ENCODE results near the gene CCDC191.

Gene CCDC191, protein sequence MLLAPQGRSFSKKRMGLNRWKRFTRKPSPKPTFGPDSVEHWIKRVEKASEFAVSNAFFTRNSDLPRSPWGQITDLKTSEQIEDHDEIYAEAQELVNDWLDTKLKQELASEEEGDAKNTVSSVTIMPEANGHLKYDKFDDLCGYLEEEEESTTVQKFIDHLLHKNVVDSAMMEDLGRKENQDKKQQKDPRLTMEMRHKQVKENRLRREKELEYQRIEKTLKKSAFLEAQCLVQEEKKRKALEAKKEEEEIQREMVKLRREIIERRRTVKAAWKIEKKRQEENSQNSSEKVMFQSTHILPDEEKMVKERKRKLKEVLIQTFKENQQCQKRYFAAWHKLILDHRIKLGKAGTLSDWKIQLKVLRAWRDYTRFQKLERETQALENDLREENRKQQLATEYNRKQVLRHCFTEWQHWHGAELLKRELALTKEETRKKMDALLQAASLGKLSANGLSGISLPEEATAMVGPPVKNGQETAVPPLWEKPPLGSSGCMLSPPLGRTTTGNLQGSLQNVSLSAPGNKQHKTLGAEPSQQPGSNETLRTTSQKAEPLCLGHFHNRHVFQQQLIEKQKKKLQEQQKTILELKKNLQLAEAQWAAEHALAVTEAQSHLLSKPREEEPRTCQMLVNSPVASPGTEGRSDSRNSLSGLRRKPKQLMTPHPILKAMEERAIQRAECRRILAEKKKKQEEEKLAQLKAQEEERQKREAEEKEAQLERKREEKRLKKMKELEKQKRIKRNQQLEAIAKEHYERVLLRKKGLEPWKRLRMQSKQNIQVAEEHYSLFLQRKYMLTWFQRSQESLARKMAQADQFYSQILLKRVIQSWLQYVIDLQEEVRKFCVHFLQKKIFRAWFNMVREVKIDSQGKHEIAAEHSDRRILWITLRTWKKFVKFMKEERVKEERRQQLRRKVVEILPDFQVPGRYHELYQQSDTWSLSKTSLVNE
- 0.87 to 7.5 (median 3.9) reads per million in 18 experiments for total RNA-seq

DNA sequence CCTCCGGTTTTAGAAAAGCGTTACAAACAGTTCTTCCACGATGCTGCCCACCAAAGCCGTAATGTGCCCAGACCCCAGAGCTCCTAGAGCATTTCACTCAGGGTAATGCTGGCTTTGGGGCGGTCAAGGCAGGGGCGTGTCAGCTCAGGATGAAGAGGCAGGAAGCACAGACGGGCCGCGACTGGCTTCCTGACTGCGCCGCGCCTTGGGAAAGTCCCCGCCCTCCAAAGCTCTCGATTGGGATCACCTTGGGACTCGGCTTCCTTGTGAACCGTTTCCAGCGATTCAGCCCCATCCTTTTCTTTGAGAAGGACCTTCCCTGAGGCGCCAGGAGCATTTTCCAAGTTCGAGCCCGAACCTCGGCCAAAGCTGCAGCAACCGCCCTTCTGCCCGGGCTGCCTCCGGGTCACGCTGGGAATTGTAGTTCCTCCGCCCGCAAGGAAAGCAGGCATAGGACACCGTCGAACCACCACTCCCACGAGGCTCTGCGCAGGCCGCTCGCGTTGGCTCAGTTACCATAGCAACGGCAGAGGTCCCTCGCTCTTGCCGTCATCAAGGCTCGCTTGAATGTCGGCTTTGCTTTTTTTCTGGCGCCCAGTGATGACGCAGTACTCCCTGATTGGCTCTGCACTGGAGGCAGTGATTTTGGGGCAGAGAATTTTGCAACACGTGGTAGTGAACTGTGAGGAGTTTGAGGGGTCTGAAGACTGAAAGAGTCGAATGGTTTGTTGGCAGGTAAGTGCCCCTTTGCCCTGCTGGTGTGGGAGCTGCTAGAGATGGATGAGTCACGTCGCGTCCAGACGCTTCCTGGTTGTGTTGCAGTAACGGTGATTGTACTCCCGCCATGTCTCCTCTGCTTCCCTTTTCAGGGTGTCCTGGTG lies at the start of gene CCDC191, which contains the start of gene QTRT2:
TSS of gene CCDC191 (minus strand) at position 397 of the 881 bp plus-strand sequence. CDS start at position 337, 60 bp downstream.
TSS of gene QTRT2 (plus strand) at position 608 of the 881 bp plus-strand sequence. CDS start 8,521 bp downstream, outside the sequence.
- peak; percentile 99 to 100 for DNase-seq

DNA sequence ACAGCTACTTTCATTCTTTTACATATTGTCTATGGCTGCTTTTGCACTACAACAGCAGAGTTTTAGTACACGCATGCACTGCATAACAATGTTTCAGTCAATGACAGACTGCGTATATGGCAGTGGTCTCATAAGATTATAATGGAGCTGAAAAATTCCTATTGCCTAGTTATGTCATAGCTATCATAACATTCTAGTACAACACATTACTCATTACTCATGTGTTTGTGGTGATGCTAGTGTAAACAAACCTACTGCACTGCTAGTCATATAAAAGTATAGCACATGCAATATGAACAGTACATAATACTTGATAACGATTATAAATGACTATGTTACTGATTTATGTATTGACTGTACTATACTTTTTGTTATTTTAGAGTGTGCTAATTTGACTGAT lies 48.1 kb upstream of the CCDC191 start:
- no peak for DNase-seq

DNA sequence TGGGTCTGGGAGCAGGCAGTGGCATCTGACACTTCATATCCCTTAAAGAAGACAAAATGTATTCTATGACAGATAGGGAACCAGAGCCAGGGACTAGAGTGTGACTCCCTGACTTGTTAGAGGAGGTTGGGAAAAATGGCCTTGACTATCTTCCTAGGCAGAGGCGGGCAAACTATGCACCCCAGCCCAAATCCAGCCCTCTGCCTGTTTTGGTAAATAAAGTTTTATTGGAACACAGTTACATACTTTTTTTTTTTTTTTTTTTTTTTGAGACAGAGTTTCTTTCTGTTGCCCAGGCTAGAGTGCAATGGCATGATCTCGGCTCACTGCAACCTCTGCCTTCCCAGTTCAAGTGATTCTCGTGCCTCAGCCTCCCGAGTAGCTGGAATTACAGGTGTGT lies 47.5 kb upstream of the CCDC191 start:
- DNase-seq = no peak

DNA sequence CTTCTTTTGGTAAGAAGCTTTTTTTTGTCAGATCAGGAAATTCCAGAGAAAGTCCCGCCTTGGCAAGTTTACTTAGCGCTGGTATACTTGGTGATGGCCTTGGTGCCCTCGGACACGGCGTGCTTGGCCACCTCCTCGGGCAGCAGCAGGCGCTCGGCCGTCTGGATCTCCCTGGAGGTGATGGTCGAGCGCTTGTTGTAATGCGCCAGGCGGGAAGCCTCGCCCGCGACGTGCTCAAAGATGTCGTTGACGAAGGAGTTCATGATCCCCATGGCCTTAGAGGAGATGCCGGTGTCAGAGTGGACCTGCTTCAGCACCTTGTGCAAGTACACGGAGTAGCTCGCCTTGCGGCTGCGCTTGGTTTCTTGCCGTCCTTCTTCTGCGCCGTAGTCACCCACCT lies 46.9 kb upstream of the CCDC191 start:
- no peak for DNase-seq

DNA sequence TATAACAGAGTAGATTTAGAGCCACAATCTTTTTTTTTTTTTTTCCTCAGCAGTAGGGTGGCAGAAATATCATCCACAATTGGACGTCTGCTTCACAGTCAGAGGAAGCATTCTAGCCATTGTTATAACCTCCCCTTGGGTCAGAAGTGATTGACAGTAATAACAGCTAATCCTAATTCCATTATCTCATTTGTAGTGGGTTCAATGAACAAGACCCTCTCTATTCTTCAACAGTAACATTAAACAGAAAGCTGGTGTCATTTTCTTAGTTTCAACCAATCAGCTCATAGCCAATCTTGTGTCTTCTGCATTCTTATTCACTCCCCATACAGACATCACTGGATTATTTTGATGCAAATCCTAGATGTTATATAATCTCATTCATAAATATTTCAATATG lies 44.8 kb upstream of the CCDC191 start:
- no peak for DNase-seq

DNA sequence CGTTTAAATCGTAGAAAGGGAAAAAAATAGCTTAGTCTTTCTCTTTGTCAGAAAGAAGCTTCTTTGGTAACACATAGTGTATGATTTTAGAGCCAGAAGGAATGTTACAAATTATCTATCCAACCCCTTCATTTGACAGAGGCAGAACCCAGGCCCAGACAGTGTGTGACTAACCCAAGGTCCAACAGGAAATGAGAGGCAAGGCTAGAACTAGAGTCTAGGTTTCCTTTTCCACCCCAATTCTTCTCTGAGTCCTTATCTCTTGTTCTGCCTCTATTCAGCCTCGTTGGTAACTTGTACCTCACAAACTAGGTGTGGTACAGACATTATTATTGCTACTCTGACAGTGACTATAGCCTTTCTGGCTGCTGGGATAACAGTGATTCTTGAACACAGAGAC lies 39.5 kb upstream of the CCDC191 start:
- DNase-seq = no peak

DNA sequence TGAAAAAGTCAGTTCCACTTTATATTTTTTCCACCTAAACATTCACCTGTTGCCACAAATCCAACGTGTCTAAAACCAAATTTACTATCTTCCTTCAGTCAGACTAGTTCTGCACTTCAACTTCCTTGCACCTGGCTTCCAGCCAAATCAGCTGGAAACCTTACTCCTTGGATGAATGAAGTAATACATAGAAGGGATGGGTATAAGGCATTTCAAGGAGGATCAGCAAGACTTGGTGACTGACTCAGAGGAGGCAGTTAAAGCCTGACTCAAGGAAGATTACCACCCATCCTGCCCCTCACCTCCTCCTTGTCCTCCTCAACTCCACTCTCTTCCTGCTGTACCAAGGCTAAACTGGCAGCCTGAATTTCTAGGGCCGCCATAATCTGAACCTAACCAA lies 37.3 kb upstream of the CCDC191 start:
- DNase-seq = peak in 1 of 2 donors; percentile 2

DNA sequence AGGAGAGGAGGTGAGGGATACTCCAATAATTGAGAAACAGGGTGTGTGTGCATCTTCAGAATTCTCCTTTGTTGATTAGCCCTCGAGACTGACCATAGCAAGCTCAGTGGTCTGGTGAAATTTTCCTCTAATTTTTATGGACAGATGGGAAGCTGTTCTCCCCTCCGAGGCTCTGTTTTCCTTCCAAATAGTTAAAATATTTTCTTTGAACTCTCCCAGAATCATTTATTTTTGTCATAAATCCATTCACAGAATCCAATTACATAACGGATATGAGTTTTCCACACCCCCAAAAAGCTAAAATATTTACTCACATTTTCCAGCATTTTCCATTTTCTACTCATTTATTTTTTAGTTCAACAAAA lies 36.7 kb upstream of the CCDC191 start:
- no peak for DNase-seq

DNA sequence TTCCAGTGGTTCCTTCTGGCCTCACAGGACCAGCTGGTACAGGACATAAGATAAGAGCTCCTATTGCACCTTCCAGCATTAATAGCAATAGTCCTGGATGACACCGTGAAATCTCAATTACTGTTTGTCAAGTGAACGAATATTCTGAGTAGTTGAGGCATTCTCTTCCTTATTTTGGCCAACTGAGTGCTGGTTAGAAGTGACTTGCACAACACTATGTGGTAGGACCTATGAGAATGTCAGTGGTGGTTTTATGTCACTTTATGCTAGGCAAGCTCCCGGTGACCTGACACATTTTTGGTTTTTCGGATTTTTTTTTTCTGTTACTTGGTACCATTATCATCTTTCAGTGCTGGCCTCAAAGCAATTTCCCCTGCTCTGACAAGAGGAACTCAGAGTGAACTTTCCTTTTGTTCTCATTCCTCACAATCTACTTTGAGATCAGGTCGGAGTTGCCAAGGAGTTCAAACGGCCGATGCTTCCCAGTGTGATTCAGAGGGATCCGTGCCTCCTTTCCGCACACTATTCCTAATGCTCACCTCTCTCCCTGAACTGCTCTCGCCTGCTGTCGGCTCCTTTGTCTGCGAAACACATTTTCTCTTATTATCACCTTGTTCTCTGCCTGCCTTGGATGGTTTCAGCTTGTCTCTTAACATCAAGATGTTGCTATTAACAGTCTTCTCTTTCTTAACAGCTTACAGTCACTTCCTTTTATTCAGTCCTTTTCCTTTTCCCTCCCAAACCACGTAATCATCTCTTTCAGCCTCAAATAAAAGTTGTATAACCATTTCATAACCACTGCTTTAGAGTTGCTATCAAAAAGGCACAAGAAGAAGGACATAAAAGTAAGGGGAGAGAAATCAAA lies 36.1 kb upstream of the CCDC191 start:
- peak; percentile 25 to 53 for DNase-seq

DNA sequence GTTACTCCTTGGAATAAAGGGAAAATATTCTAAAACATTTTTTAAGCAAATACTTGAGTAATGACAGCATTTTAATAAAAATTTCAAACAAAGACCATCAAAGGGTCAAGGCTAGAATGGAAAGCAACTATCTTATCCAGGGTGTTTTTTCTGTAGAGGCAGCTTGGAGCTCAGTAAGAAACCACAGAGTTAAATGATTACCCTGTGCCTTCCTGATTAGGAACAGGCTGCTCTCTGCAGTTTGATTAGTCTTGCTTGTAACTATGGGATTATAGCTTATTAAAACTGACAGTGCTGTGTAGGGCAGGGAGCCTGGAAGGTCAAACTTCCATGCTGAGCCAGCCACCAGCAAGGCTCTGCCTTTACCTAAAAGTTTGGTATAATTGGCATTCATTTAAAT lies 33.3 kb upstream of the CCDC191 start:
- DNase-seq = no peak

DNA sequence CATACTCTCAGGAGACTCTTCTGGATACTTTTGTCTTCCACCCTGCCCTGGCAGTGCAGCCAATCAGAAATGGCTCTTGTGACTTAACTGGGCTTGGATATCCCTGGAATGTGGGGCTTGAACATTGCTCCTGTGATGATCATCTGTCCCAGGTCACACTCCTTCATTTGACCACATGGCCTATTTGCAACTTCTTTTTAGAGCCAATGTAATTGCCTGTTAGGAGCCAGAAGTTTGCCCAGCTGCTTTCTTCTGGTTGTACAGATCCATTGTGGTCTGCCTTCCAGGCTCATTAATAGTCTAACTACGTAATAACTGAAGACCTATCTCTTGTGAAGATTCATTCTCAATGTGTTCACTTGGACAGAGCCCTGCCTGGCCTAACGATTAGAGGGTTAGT lies 30.0 kb upstream of the CCDC191 start:
- no peak for DNase-seq

DNA sequence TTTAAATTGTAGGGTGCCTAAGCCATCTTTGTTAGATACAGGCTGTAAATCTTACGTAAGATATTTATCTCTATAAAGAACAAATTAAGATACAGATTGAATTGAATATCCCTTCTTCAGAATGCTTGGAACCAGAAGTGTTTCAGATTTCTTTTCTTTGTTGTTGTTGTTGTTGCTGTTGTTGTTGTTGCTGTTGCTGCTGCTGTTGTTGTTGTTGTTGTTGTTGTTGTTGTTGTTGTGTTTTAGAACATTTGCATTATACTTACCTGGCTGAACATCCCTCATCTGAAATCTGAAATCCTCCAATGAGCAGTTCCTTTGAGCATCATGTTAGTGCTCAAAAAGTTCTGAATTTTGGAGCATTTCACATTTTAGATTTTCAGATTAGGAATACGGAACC lies 26.8 kb upstream of the CCDC191 start:
- no peak for DNase-seq

DNA sequence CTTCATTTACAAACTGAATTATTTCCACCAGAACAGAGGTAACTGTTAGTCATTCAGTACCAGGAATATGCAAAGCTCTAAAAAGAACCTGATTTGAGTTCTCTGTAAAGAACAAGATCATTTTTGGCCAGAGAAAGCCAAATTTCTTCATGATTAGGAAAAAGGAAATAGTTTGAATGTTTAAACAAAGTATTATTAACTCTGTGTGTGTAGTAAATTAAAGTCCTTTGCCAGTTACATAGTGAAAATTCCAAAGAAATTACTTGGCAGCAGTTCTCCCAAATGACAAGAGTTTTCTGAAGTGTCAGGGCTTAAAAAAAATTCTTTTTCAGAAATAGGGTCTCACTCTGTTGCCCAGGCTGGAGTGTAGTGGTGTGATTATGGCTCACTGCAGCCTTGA lies 24.7 kb upstream of the CCDC191 start:
- DNase-seq = no peak

DNA sequence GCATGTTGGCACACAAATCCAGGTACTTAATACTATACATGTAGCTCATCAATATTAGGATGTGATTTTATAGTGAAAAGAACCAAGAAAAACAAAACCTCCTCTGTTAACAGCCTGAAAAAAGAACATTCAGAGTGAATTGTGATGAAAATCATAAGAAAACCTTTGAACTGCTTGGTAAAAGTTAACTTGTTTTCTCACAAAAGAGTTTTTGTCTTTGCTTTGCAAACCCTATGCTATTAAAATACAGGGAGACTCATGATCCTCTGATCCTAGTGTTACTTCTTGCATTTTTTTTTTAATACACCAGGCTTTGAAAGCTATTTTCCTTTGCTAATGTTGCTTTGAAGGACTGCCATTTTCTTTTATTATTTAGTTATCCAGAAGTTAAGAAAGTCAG lies 23.9 kb upstream of the CCDC191 start:
- DNase-seq = no peak

DNA sequence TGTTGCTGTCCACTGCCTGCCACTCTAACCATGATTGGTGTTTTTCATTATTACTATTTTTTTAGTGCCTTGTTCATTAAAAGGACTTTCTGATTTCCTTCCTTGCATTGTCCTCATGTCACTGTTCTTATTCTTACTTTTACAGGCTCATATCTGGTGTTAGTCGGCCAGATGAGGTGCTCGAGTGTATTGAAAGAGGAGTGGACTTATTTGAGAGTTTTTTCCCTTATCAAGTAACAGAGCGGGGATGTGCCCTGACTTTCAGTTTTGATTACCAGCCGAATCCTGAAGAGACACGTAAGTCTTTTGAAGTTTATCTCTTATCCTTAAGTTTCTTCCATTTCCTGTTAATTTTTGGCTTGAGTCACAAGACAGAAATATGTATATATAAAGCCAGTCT lies 23.4 kb upstream of the CCDC191 start:
- no peak for DNase-seq

DNA sequence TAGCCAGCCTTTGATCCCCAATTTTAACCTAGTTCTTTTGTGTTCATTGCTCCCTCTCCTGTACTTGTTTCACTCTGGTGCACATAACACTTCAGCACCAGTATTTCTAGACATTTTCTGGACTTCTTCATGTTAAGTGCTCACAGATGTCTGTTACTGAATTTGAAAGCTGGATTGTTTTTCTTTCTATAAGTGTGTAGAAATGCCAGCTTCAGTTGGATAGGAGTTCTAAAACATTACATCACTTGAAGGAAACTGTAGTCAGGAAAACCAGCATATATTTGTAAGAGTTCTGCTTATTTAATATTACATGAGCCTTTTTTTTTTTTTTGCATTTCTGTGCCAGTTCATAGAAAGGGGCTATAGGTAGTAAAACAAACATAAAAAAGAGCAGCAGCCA lies 21.8 kb upstream of the CCDC191 start:
- DNase-seq = no peak

DNA sequence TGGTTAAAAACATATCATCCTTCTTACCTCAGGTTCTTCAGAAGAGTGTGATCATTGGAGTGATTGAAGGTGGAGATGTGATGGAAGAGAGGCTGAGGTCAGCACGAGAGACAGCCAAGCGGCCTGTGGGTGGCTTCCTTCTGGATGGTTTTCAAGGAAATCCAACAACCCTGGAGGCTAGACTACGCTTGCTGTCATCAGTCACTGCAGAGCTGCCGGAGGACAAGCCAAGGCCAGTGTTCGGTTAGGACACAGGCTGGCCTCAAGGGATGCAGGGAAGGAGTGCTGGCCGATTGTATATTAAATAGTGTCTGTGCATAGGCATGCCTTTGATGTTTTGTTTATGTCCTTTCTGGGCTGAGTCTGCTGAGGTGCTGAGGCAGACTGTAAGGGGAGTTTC lies 20.4 kb upstream of the CCDC191 start:
- DNase-seq = no peak

DNA sequence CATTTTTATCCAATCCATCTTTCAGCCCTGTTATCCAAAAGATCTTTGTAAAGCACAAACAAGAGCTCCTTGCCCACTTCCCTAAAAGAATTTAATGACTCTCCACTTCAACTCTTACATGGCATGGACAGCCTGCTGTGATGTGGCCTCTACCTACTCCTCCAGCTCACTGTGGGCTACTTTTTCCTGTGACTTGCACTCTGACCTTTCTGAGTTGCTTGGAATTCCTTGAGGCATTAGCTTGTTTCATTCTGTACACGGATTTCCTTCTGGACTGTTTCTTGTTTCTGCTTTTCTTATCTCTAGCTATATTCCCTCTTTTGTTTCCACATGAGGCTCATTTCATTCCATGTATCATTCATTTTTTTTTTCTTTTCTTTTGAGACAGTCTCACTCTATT lies 15.5 kb upstream of the CCDC191 start:
- no peak for DNase-seq

DNA sequence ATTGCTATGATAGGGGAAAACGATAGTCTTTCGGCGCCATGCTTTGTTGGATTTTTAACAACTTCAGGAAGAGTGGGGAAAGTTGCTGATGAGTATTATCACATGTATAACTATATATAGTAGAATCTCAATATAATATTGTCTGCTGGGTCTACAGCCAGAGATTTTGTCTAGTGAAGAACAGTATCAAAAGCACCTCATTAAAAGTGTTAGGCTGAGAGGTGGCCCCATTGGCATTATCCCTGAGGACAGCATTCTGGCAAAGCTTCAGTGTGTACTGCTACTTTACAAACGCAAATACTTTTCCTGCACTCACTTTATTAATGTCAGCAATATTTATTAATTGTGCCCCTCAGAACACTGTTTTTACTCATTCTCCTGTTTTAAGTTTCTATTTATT lies 12.0 kb upstream of the CCDC191 start:
- DNase-seq = no peak

DNA sequence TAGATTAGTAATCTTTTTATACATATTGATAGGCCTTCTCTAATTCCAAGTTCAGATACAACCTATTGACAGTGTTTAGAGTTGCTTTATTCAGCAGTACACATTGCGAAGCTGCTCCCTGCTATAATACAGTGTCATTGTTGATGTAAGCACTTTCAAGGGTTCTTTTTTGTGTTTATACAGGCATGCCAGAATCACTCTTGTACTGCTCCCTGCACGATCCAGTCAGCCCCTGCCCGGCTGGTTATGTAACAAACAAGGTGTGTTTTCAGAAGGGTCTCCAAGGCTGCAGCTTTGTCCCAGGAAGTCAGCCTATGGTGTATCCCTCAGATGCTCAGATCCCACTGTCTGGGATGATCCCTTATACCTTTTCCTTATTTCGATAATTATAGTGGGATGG lies 11.5 kb upstream of the CCDC191 start:
- no peak for DNase-seq

DNA sequence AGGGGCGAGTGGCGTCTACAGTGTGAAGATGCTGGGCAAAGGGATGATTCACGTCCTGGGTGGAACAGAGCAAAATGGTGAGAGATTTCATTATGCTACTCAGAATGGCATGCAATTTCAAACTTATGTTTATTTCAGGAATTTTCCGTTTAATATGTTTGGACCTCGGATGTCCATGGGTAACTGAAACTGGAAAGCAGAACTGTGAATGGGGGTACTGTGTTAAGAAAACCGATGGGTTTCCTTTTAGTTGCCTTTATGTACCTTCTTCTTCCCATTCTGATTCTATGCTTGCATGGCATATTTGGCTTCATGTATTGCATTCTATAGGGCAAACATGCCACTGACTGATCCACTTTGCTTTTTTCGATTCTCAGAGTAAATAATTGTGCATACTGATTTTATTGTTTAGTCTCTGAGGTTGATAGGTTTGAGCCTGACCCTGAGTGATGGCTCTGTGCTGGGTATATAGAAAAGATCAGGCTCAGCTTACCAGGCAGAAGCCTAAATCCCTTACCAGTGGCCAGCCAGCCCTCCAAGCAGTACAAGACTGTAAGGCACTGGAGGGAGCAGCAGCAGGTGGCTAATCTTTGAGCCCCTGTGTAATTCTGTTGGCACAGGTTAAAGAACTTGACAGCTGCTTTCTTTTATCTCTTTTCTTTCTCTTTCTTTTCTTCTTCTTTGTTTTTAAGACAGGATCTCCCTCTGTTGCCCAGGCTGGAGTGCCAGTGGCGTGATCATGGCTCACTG lies 4.8 kb upstream of the CCDC191 start:
- DNase-seq = no peak

Measured in inflammatory macrophage (primary cell).